ENCODE measurements around the gene NEK4. TPM values are rescaled to one million over a fixed set of nuclear protein-coding genes. Genes with fewer than 3 reads are reported as not detected.

Gene NEK4
- total and polyA plus RNA-seq, 10 of the 15 experiments (the other 5 are each of a cell fraction or from before 2014, with no cell fraction given), result 7.0 to 29.1 (median 16.4) TPM

DNA sequence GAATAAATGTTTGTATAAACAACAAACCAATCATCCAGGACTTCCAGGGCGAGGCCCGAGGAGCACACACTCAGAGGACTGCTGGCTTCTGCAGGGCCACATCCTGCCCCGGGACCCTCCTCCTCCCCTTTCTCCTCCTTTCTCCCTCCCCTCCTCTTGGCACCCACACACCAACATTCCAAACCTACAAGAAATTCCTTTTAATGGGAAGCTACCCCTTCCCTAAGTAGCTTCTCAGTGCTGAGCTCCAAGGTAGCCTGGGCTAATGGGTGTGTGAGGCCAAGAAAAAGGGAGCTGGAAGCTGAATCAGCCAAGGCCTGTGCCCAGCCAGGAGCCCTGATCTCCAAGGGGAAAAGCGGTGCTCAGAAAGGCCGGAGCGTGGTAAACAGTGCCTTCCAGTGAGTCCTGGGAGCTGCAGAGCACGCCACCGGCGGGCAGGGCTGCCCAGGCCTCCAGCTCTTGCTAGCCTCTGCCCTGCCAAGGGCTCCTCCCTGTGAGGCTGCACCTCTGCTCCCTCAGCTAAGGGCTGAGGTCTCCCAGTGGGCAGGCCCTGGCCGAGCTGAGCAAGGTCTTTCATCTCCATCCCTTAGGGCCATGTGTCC lies 27.7 kb upstream of the NEK4 start:
- intact Hi-C loops (cut with micrococcal nuclease; ENCODE audit: unreplicated experiment) (no loop called here), in situ Hi-C loops (cut with MboI) (no loop called here)
- no peak for TF ChIP-seq SRF (IDR thresholded peaks at IDR 0.05; ENCODE audit: low read depth in 2 of 2, low read length in 2 of 2)
- no peak for TF ChIP-seq ZNF24 (IDR thresholded peaks at IDR 0.05)
- TF ChIP-seq, protein P1, sequence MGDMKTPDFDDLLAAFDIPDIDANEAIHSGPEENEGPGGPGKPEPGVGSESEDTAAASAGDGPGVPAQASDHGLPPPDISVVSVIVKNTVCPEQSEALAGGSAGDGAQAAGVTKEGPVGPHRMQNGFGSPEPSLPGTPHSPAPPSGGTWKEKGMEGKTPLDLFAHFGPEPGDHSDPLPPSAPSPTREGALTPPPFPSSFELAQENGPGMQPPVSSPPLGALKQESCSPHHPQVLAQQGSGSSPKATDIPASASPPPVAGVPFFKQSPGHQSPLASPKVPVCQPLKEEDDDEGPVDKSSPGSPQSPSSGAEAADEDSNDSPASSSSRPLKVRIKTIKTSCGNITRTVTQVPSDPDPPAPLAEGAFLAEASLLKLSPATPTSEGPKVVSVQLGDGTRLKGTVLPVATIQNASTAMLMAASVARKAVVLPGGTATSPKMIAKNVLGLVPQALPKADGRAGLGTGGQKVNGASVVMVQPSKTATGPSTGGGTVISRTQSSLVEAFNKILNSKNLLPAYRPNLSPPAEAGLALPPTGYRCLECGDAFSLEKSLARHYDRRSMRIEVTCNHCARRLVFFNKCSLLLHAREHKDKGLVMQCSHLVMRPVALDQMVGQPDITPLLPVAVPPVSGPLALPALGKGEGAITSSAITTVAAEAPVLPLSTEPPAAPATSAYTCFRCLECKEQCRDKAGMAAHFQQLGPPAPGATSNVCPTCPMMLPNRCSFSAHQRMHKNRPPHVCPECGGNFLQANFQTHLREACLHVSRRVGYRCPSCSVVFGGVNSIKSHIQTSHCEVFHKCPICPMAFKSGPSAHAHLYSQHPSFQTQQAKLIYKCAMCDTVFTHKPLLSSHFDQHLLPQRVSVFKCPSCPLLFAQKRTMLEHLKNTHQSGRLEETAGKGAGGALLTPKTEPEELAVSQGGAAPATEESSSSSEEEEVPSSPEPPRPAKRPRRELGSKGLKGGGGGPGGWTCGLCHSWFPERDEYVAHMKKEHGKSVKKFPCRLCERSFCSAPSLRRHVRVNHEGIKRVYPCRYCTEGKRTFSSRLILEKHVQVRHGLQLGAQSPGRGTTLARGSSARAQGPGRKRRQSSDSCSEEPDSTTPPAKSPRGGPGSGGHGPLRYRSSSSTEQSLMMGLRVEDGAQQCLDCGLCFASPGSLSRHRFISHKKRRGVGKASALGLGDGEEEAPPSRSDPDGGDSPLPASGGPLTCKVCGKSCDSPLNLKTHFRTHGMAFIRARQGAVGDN (IDR thresholded peaks at IDR 0.05), result no peak
- no peak for TF ChIP-seq CREB1 (IDR thresholded peaks at IDR 0.05; ENCODE audit: low read depth)
- TF ChIP-seq NFYB (IDR thresholded peaks at IDR 0.05; ENCODE audit: insufficient read depth, low read depth, low read length), result no peak
- TF ChIP-seq, protein P2, sequence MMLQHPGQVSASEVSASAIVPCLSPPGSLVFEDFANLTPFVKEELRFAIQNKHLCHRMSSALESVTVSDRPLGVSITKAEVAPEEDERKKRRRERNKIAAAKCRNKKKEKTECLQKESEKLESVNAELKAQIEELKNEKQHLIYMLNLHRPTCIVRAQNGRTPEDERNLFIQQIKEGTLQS (IDR thresholded peaks at IDR 0.05; ENCODE audit: borderline replicate concordance, extremely low read depth, low read depth, low read length), result no peak
- TF ChIP-seq TCF7 (IDR thresholded peaks at IDR 0.05; ENCODE audit: borderline replicate concordance), result no peak
- TF ChIP-seq, protein P3, sequence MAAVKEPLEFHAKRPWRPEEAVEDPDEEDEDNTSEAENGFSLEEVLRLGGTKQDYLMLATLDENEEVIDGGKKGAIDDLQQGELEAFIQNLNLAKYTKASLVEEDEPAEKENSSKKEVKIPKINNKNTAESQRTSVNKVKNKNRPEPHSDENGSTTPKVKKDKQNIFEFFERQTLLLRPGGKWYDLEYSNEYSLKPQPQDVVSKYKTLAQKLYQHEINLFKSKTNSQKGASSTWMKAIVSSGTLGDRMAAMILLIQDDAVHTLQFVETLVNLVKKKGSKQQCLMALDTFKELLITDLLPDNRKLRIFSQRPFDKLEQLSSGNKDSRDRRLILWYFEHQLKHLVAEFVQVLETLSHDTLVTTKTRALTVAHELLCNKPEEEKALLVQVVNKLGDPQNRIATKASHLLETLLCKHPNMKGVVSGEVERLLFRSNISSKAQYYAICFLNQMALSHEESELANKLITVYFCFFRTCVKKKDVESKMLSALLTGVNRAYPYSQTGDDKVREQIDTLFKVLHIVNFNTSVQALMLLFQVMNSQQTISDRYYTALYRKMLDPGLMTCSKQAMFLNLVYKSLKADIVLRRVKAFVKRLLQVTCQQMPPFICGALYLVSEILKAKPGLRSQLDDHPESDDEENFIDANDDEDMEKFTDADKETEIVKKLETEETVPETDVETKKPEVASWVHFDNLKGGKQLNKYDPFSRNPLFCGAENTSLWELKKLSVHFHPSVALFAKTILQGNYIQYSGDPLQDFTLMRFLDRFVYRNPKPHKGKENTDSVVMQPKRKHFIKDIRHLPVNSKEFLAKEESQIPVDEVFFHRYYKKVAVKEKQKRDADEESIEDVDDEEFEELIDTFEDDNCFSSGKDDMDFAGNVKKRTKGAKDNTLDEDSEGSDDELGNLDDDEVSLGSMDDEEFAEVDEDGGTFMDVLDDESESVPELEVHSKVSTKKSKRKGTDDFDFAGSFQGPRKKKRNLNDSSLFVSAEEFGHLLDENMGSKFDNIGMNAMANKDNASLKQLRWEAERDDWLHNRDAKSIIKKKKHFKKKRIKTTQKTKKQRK (IDR thresholded peaks at IDR 0.05; ENCODE audit: low read depth, low read length), result no peak
- TF ChIP-seq PML (IDR thresholded peaks at IDR 0.05; ENCODE audit: low read length), result no peak
- TF ChIP-seq HDAC6 (IDR thresholded peaks at IDR 0.05; ENCODE audit: unreplicated experiment), result no peak
- no peak for TF ChIP-seq RELA (IDR thresholded peaks at IDR 0.05; ENCODE audit: borderline replicate concordance, partially characterized antibody)
- no peak for TF ChIP-seq HDAC2 (IDR thresholded peaks at IDR 0.05)
- TF ChIP-seq, protein P4, sequence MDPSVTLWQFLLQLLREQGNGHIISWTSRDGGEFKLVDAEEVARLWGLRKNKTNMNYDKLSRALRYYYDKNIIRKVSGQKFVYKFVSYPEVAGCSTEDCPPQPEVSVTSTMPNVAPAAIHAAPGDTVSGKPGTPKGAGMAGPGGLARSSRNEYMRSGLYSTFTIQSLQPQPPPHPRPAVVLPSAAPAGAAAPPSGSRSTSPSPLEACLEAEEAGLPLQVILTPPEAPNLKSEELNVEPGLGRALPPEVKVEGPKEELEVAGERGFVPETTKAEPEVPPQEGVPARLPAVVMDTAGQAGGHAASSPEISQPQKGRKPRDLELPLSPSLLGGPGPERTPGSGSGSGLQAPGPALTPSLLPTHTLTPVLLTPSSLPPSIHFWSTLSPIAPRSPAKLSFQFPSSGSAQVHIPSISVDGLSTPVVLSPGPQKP (IDR thresholded peaks at IDR 0.05; ENCODE audit: low read depth, low read length), result no peak
- TF ChIP-seq TAF1 (IDR thresholded peaks at IDR 0.05; ENCODE audit: borderline replicate concordance, low read depth, low read length), result no peak
- no peak overlapping the region for H3K4me2 ChIP-seq (ENCODE audit: control insufficient read depth, insufficient read depth)
- ChIA-PET POLR2A (interaction anchor here (0.6 kb wide), 1 partner anchor 239 kb away, joined by 3 read pairs; no protein-coding TSS in a partner anchor), SMC1A (ENCODE audit: uncharacterized antibody, unreplicated experiment) (interaction anchor here (0.7 to 1.0 kb wide), 5 partner anchors 27 to 438 kb away, joined by 3 read pairs; no protein-coding TSS in a partner anchor), RAD21 (ENCODE audit: unreplicated experiment) (no interaction called here), CTCF (interaction anchor here (0.7 to 1.9 kb wide), 12 partner anchors 9 to 144 kb away, joined by 3 to 13 read pairs (median 4); no protein-coding TSS in a partner anchor)
- H4K20me1 ChIP-seq (ENCODE audit: control insufficient read depth, insufficient read depth), result no peaks in the 10 kb centered on the region
- H3K27ac ChIP-seq (ENCODE audit: control insufficient read depth, insufficient read depth), result no peak overlapping the region
- no peaks in the 10 kb centered on the region for H3K36me3 ChIP-seq (ENCODE audit: control insufficient read depth in 2 of 2, insufficient read depth in 2 of 2, low read length in 1 of 2)
- no peaks in the 10 kb centered on the region for H3K27me3 ChIP-seq (replicated peaks in 1 of 2; ENCODE audit: control insufficient read depth in 2 of 2, insufficient read depth in 2 of 2, low read length in 1 of 2)
- BruUV-seq (replicated peaks), result no TSS peak
- no peaks in the 10 kb centered on the region for H3K79me2 ChIP-seq (ENCODE audit: control insufficient read depth, insufficient read depth, low read length)
- no peak overlapping the region for H3K4me3 ChIP-seq
- H3K4me1 ChIP-seq (ENCODE audit: control insufficient read depth, insufficient read depth, low read length), result no peaks in the 10 kb centered on the region
- FAIRE-seq (no peak), ATAC-seq (peak; percentile 26), DNase-seq (ENCODE audit: low read depth, low spot score) (no peak)
- H3K9me3 ChIP-seq (replicated peaks; ENCODE audit: control insufficient read depth, insufficient read depth, low read length), result no peaks in the 10 kb centered on the region
- no peak overlapping the region for H3K9ac ChIP-seq (ENCODE audit: control insufficient read depth, insufficient read depth, low read length)
- H2AFZ ChIP-seq (ENCODE audit: control insufficient read depth, low read depth, low read length), result no peak overlapping the region
- 22% methylated on average over 10 of the region's 10 CpGs for WGBS (ENCODE audit: insufficient coverage, insufficient replicate concordance, low lambda C conversion rate, missing lambda C conversion rate)

Measured in GM12878 (cell line).